ENCODE data around the gene TNS1. TPM values are rescaled to one million over a fixed set of nuclear protein-coding genes. Genes with fewer than 3 reads are reported as not detected.

Gene TNS1
- total RNA-seq, 1 donor from 2014 or later = 14.5 TPM

GRCh38 chr2:217973008-217973787 lies 29.6 kb downstream of the TNS1 start:
- H3K36me3 Mint-ChIP-seq (ENCODE audit: low read depth) = peaks cover 2% of the 10 kb centered on the region
- no peak overlapping the region for H3K4me3 Mint-ChIP-seq
- H3K4me1 Mint-ChIP-seq = peaks cover 12% of the 10 kb centered on the region
- H3K27ac Mint-ChIP-seq (ENCODE audit: unreplicated experiment) = no peak overlapping the region
- no peak for TF ChIP-seq CTCF (conservative IDR thresholded peaks at IDR 0.05)
- no peak for DNase-seq (ENCODE audit: low read depth, low spot score)
- no peaks in the 10 kb centered on the region for H3K9me3 Mint-ChIP-seq
- H3K27me3 Mint-ChIP-seq (ENCODE audit: low read depth) = no peaks in the 10 kb centered on the region

DNA sequence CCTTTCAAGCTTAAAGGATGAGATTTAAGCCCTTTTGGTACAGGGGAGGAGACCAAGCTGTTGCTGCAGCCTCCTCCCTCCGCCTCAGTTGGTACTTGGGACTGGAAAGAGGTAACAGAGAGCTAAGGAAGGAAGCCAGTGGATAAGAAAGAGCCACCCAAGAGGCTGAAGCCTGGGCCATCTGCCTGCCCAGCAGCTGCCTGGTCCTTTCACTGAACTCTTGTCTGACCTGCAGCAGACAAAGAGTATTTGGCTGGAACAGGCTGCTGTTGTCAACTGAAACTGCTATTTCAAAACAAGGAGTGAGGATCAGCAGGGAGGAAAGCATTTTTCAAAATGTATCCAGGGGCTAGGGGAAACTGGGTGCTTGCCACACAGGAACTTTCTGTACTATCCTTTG lies 30.3 kb downstream of the TNS1 start:
- H3K9me3 Mint-ChIP-seq = no peaks in the 10 kb centered on the region
- H3K4me1 Mint-ChIP-seq = peaks cover 12% of the 10 kb centered on the region
- H3K27ac Mint-ChIP-seq (ENCODE audit: unreplicated experiment) = no peak overlapping the region
- H3K4me3 Mint-ChIP-seq = no peak overlapping the region
- H3K36me3 Mint-ChIP-seq (ENCODE audit: low read depth) = peaks cover 2% of the 10 kb centered on the region
- TF ChIP-seq CTCF (conservative IDR thresholded peaks at IDR 0.05) = no peak
- no peak for DNase-seq (ENCODE audit: low read depth, low spot score)
- H3K27me3 Mint-ChIP-seq (ENCODE audit: low read depth) = no peaks in the 10 kb centered on the region

GRCh38 chr2:217972037-217972436 lies 30.8 kb downstream of the TNS1 start:
- peaks cover 2% of the 10 kb centered on the region for H3K36me3 Mint-ChIP-seq (ENCODE audit: low read depth)
- no peaks in the 10 kb centered on the region for H3K27me3 Mint-ChIP-seq (ENCODE audit: low read depth)
- no peak overlapping the region for H3K4me3 Mint-ChIP-seq
- no peak for TF ChIP-seq CTCF (conservative IDR thresholded peaks at IDR 0.05)
- DNase-seq (ENCODE audit: low read depth, low spot score) = no peak
- H3K27ac Mint-ChIP-seq (ENCODE audit: unreplicated experiment) = no peak overlapping the region
- H3K4me1 Mint-ChIP-seq = peaks cover 12% of the 10 kb centered on the region
- no peaks in the 10 kb centered on the region for H3K9me3 Mint-ChIP-seq

DNA sequence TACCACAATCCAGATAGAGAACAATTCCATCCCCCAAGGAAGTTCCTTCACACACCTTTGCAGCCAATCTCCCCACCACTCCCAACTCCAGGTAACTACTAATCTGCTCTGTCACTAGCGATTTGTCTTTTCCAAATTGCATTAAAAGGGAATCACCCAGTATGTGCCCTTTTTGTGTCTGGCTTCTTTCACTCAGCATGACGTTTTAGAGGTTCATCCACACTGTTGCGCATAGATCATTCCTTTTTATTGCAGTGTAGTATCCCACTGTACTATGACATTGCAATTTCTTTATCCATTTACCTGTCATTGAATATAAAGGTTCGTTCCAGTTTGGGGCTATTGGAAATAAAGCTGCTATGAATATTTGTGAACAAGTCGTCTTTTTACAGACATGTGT lies 31.6 kb downstream of the TNS1 start:
- Mint-ChIP-seq H3K4me3 (no peak overlapping the region), H3K27ac (ENCODE audit: unreplicated experiment) (no peak overlapping the region), H3K9me3 (no peaks in the 10 kb centered on the region), H3K27me3 (ENCODE audit: low read depth) (no peaks in the 10 kb centered on the region), H3K4me1 (peaks cover 13% of the 10 kb centered on the region), H3K36me3 (ENCODE audit: low read depth) (peaks cover 2% of the 10 kb centered on the region)
- DNase-seq (ENCODE audit: low read depth, low spot score) = no peak
- TF ChIP-seq CTCF (conservative IDR thresholded peaks at IDR 0.05) = no peak

DNA sequence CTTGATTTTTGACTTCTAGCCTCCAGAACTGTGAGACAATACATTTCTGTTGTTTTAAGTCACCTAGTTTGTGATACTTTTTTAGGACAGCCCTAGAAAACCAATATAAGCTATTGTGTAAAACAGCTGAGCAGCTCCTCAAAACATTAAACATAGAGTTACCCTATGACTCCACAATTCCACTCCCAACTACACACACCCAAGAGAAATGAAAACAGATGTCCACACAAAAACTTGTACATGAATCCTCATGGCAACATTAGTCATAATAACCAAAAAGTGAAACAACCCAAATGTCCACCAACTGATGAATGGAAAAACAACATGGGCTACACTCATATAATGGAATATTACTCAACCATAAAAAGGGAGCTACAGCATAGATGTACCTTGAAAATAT lies 32.6 kb downstream of the TNS1 start:
- peaks cover 18% of the 10 kb centered on the region for H3K4me1 Mint-ChIP-seq
- no peak for DNase-seq (ENCODE audit: low read depth, low spot score)
- no peaks in the 10 kb centered on the region for H3K27me3 Mint-ChIP-seq (ENCODE audit: low read depth)
- peaks cover 2% of the 10 kb centered on the region for H3K36me3 Mint-ChIP-seq (ENCODE audit: low read depth)
- H3K27ac Mint-ChIP-seq (ENCODE audit: unreplicated experiment) = no peak overlapping the region
- TF ChIP-seq CTCF (conservative IDR thresholded peaks at IDR 0.05) = no peak
- no peaks in the 10 kb centered on the region for H3K9me3 Mint-ChIP-seq
- H3K4me3 Mint-ChIP-seq = no peak overlapping the region

Data from neural crest cell (in vitro differentiated cells).